Natural killer cell (primary cell): ENCODE measurements around the gene LMNA. TPM values are rescaled to one million over a fixed set of nuclear protein-coding genes. Genes with fewer than 3 reads are reported as not detected.

Experiments used
- ATAC-seq, 3 donors: fragments of 150-1000 bp in 2 of 3; fragments of 200-7000 bp in 1 of 3; cut with Tn5 transposase; 1 replicate in 1 of 3; 2 replicates in 2 of 3; pipeline ENCODE4 v1.10.0; 2021; ENCODE audit warnings: mild to moderate bottlenecking in 2 of 3, moderate library complexity in 2 of 3
- DNase-seq, 2 donors: peaks; one replicate each; pipeline versions ENCODE4 v3.0.0 to v3.0.0-alpha.2; 2013 to 2021; ENCODE audit warnings: mixed read lengths in 1 of 2
- H3K27ac ChIP-seq: one replicate; pipeline ENCODE4 v1.5.1; 2013; ENCODE audit warnings: mild to moderate bottlenecking, low read length
- H3K27me3 ChIP-seq: one replicate; pipeline ENCODE4 v1.6.1; 2013; ENCODE audit warnings: low read length; ENCODE audit not compliant: control insufficient read depth, insufficient read depth
- H3K36me3 ChIP-seq: one replicate; pipeline ENCODE4 v1.6.1; 2013; ENCODE audit warnings: low read length; ENCODE audit not compliant: control insufficient read depth, insufficient read depth
- H3K4me1 ChIP-seq: one replicate; pipeline ENCODE4 v1.6.1; 2013; ENCODE audit warnings: low read length; ENCODE audit not compliant: control insufficient read depth, insufficient read depth
- H3K4me3 ChIP-seq: one replicate; pipeline ENCODE4 v1.5.1; 2013; ENCODE audit warnings: low read length
- H3K9me3 ChIP-seq: one replicate; pipeline ENCODE4 v1.6.1; 2013; ENCODE audit warnings: low read length; ENCODE audit not compliant: control insufficient read depth, insufficient read depth
- H3K27ac Mint-ChIP-seq, 2 donors: one replicate each; pipeline ENCODE4 v1.8.0; 2022; ENCODE audit warnings: mild to moderate bottlenecking in 2 of 2, mixed read lengths in 2 of 2, moderate library complexity in 1 of 2
- H3K27me3 Mint-ChIP-seq, 2 donors: one replicate each; pipeline ENCODE4 v1.8.0; 2022; ENCODE audit warnings: low read depth in 2 of 2, mixed read lengths in 2 of 2
- H3K36me3 Mint-ChIP-seq: one replicate; pipeline ENCODE4 v1.8.0; 2022; ENCODE audit warnings: mixed read lengths
- H3K4me1 Mint-ChIP-seq, 2 donors: one replicate each; pipeline ENCODE4 v1.8.0; 2022; ENCODE audit warnings: mixed read lengths in 2 of 2
- H3K4me3 Mint-ChIP-seq: one replicate; pipeline ENCODE4 v1.8.0; 2022; ENCODE audit warnings: mild to moderate bottlenecking, moderate library complexity, mixed read lengths
- H3K9me3 Mint-ChIP-seq, 2 donors: one replicate each; pipeline ENCODE4 v1.8.0; 2022; ENCODE audit warnings: mixed read lengths in 2 of 2
- CTCF ChIP-seq: fragments of 200-600 bp; IDR thresholded peaks from one replicate; pipeline ENCODE4 v1.8.0; 2022; ENCODE audit warnings: antibody characterized with exemption
- WGBS: methylation state at CpG from one replicate; pipeline ENCODE4 v1.1.7; 2013; ENCODE audit warnings: missing lambda C conversion rate; ENCODE audit not compliant: insufficient coverage; 5-methylcytosine and 5-hydroxymethylcytosine counted together
- intact Hi-C: fragments of 100-400 bp; cut with micrococcal nuclease; formaldehyde crosslinking; loops from one replicate; pipeline ENCODE4 v1.14.2; 2022
- total RNA-seq, 4 donors: library from RNA; stranded (reverse); fragments of 120-200 nt in 1 of 4; gene quantifications; one replicate each; pipeline versions ENCODE4 v1.2.3 to v1.2.4, GENCODE V29; 2013 to 2022

The LMNA gene
- total RNA-seq, 3 donors from 2014 or later (not counting 1 experiment from before 2014, with no cell fraction given), result 201 to 504 (median 273) TPM

GRCh38 chr1:156164125-156164831 is 49.8 kb downstream of the LMNA start:
- WGBS, result 91% methylated on average over 5 of the region's 6 CpGs
- no peak overlapping the region for H3K27ac Mint-ChIP-seq
- Histone ChIP-seq H3K4me1 (peaks cover 12% of the 10 kb centered on the region), H3K27ac (no peak overlapping the region), H3K4me3 (no peak overlapping the region), H3K27me3 (no peaks in the 10 kb centered on the region), H3K36me3 (no peaks in the 10 kb centered on the region), H3K9me3 (no peaks in the 10 kb centered on the region)
- ATAC-seq (no peak), DNase-seq (no peak)
- intact Hi-C loops, result no loop called here
- no peak overlapping the region for H3K4me3 Mint-ChIP-seq
- no peaks in the 10 kb centered on the region for H3K9me3 Mint-ChIP-seq
- no peaks in the 10 kb centered on the region for H3K36me3 Mint-ChIP-seq
- no peak for TF ChIP-seq CTCF
- H3K4me1 Mint-ChIP-seq, result peaks cover 7 to 11% of the 10 kb centered on the region in 2 donors
- peaks cover 3 to 5% of the 10 kb centered on the region in 2 donors for H3K27me3 Mint-ChIP-seq

GRCh38 chr1:156165083-156165482 is 50.6 kb downstream of the LMNA start:
- peaks cover 3 to 5% of the 10 kb centered on the region in 2 donors for H3K27me3 Mint-ChIP-seq
- peaks cover 12% of the 10 kb centered on the region for H3K4me1 ChIP-seq
- H3K9me3 ChIP-seq, result no peaks in the 10 kb centered on the region
- H3K4me3 ChIP-seq, result no peak overlapping the region
- no peaks in the 10 kb centered on the region for H3K36me3 ChIP-seq
- no peaks in the 10 kb centered on the region for H3K27me3 ChIP-seq
- no peak for TF ChIP-seq CTCF
- DNase-seq (peak in 1 of 2 donors; percentile 51), ATAC-seq (no peak)
- intact Hi-C loops, result no loop called here
- no peaks in the 10 kb centered on the region for H3K9me3 Mint-ChIP-seq
- H3K27ac Mint-ChIP-seq, result no peak overlapping the region
- WGBS, result 76% methylated on average over 2 of the region's 2 CpGs
- H3K27ac ChIP-seq, result no peak overlapping the region
- H3K4me1 Mint-ChIP-seq, result peaks cover 7 to 11% of the 10 kb centered on the region in 2 donors
- H3K36me3 Mint-ChIP-seq, result no peaks in the 10 kb centered on the region
- no peak overlapping the region for H3K4me3 Mint-ChIP-seq

- H3K27me3 ChIP-seq, result no peaks in the 10 kb centered on the region
- H3K4me1 Mint-ChIP-seq, result no peaks in the 10 kb centered on the region
- DNase-seq (no peak), ATAC-seq (no peak)
- H3K9me3 ChIP-seq, result no peaks in the 10 kb centered on the region
- no peaks in the 10 kb centered on the region for H3K4me1 ChIP-seq
- H3K36me3 Mint-ChIP-seq, result no peaks in the 10 kb centered on the region
- peaks cover 3 to 5% of the 10 kb centered on the region in 2 donors for H3K27me3 Mint-ChIP-seq
- no peak overlapping the region for H3K4me3 ChIP-seq
- 86% methylated on average over 4 of the region's 5 CpGs for WGBS
- H3K36me3 ChIP-seq, result no peaks in the 10 kb centered on the region
- no peak overlapping the region for H3K27ac Mint-ChIP-seq
- TF ChIP-seq CTCF, result no peak
- H3K9me3 Mint-ChIP-seq, result no peaks in the 10 kb centered on the region
- H3K4me3 Mint-ChIP-seq, result no peak overlapping the region
- no peak overlapping the region for H3K27ac ChIP-seq
- intact Hi-C loops, result no loop called here
These were observed 53.0 kb downstream of the LMNA start for GRCh38 chr1:156167536-156167935.
